ENCODE measurements around the gene PTP4A2. TPM values are rescaled to one million over a fixed set of nuclear protein-coding genes. Genes with fewer than 3 reads are reported as not detected.

The PTP4A2 gene
- total and polyA plus RNA-seq, 7 donors, result 145 to 327 (median 228) TPM

- H3K27ac ChIP-seq, result no peak overlapping the region
- H3K4me1 ChIP-seq, result no peaks in the 10 kb centered on the region
- no peaks in the 10 kb centered on the region for H3K27me3 ChIP-seq
- intact Hi-C loops (cut with DNase I), result no loop called here
- no peaks in the 10 kb centered on the region for H3K9me3 ChIP-seq
- DNase-seq, result no peak
- no peak overlapping the region for H3K4me3 ChIP-seq
- H3K36me3 ChIP-seq, result no peaks in the 10 kb centered on the region
- 71 to 75% methylated on average over 5 of the region's 5 CpGs for WGBS, 2 donors
- no peak for TF ChIP-seq POLR2AphosphoS5 (IDR thresholded peaks at IDR 0.05)
- TF ChIP-seq EP300 (IDR thresholded peaks at IDR 0.05), result no peak
- TF ChIP-seq, protein P1, sequence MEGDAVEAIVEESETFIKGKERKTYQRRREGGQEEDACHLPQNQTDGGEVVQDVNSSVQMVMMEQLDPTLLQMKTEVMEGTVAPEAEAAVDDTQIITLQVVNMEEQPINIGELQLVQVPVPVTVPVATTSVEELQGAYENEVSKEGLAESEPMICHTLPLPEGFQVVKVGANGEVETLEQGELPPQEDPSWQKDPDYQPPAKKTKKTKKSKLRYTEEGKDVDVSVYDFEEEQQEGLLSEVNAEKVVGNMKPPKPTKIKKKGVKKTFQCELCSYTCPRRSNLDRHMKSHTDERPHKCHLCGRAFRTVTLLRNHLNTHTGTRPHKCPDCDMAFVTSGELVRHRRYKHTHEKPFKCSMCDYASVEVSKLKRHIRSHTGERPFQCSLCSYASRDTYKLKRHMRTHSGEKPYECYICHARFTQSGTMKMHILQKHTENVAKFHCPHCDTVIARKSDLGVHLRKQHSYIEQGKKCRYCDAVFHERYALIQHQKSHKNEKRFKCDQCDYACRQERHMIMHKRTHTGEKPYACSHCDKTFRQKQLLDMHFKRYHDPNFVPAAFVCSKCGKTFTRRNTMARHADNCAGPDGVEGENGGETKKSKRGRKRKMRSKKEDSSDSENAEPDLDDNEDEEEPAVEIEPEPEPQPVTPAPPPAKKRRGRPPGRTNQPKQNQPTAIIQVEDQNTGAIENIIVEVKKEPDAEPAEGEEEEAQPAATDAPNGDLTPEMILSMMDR (IDR thresholded peaks at IDR 0.05), result no peak
- no peak for TF ChIP-seq POLR2A (IDR thresholded peaks at IDR 0.05)
Measured at GRCh38 chr1:31881688-31882000, 56.5 kb downstream of the PTP4A2 start.

DNA sequence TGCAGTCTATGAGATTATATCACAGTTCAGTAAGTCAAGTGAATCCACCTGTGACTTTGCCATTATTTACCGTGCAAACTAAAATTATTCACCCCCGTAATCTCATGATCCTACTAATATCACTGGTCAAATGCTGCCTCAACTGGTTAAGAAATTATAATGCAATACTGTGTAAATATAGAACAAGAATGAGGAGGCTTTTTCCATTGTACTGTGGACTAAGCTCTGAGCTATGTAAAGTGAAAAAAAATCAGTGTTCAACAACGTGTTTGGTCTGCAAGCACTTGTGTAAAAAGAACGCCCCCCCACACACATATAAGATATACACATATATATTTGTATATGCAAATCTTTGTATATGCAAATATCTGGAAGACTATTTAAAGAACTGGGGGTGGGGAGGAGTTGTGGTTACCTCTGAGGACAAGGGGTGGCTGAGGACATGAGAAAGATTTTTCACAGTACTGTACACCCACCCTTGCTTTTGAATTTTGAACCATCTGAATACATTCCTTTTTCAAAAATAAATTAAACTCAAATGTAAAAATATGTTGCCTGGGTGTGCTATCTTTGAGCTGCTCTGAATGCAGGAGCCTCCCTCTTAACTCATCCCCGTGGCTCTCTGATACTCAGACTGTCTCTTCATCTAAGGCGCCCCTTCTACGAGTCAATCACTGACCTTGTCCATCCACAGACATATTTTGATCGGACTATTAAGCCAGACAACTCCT lies 57.0 kb downstream of the PTP4A2 start:
- H3K4me3 ChIP-seq, result no peak overlapping the region
- 57 to 74% methylated on average over 8 of the region's 8 CpGs for WGBS, 2 donors
- no peak overlapping the region for H3K27ac ChIP-seq
- H3K27me3 ChIP-seq, result no peaks in the 10 kb centered on the region
- no peaks in the 10 kb centered on the region for H3K36me3 ChIP-seq
- no peak for DNase-seq
- no peaks in the 10 kb centered on the region for H3K4me1 ChIP-seq
- intact Hi-C loops (cut with DNase I), result no loop called here
- no peaks in the 10 kb centered on the region for H3K9me3 ChIP-seq
- no peak for TF ChIP-seq POLR2A (IDR thresholded peaks at IDR 0.05)
- TF ChIP-seq, protein P1 (IDR thresholded peaks at IDR 0.05), result no peak
- TF ChIP-seq EP300 (IDR thresholded peaks at IDR 0.05), result no peak

- no peaks in the 10 kb centered on the region for H3K4me1 ChIP-seq
- no peak for DNase-seq
- no peak overlapping the region for H3K4me3 ChIP-seq
- no peaks in the 10 kb centered on the region for H3K27me3 ChIP-seq
- no peak overlapping the region for H3K27ac ChIP-seq
- H3K36me3 ChIP-seq, result no peaks in the 10 kb centered on the region
- intact Hi-C loops (cut with DNase I), result no loop called here
- no peak for TF ChIP-seq EP300 (IDR thresholded peaks at IDR 0.05)
- TF ChIP-seq, protein P1 (IDR thresholded peaks at IDR 0.05), result no peak
- TF ChIP-seq POLR2A (IDR thresholded peaks at IDR 0.05), result no peak
- no peak for TF ChIP-seq POLR2AphosphoS5 (IDR thresholded peaks at IDR 0.05)
- H3K9me3 ChIP-seq, result no peaks in the 10 kb centered on the region
- 71 to 78% methylated on average over 4 of the region's 4 CpGs for WGBS, 2 donors
Measured at GRCh38 chr1:31879981-31880608, 58.1 kb downstream of the PTP4A2 start.

DNA sequence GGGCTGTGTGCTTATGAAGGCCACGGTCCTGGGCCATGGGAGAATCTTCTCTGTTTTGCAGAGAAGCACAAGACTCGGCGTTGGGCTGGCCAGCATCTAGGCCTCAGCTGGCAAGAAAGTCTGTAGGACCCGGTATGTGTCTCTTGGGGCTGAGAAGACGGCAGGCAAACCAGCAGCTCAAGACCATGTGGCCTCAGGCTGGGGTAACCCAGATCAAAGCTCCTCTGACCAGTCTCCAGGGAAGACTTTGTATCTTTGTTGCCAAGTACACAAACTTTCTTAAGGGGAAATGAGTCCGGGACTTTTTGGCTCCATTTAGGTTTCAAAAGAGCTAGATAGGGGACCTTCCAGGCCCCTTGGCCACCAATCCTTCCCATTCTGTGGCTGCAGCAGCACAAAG lies 60.1 kb downstream of the PTP4A2 start:
- H3K27me3 ChIP-seq, result no peaks in the 10 kb centered on the region
- H3K27ac ChIP-seq, result no peak overlapping the region
- intact Hi-C loops (cut with DNase I), result no loop called here
- no peak for DNase-seq
- no peaks in the 10 kb centered on the region for H3K36me3 ChIP-seq
- H3K9me3 ChIP-seq, result no peaks in the 10 kb centered on the region
- no peaks in the 10 kb centered on the region for H3K4me1 ChIP-seq
- TF ChIP-seq POLR2AphosphoS5 (IDR thresholded peaks at IDR 0.05), result no peak
- TF ChIP-seq, protein P1 (IDR thresholded peaks at IDR 0.05), result no peak
- no peak for TF ChIP-seq POLR2A (IDR thresholded peaks at IDR 0.05)
- no peak for TF ChIP-seq EP300 (IDR thresholded peaks at IDR 0.05)
- 73 to 89% methylated on average over 6 of the region's 6 CpGs for WGBS, 2 donors
- no peak overlapping the region for H3K4me3 ChIP-seq

Measured in sigmoid colon (tissue), 7 donors.